Pancreas (tissue), 10 donors: ENCODE measurements around the gene VMAC. TPM values are rescaled to one million over a fixed set of nuclear protein-coding genes. Genes with fewer than 3 reads are reported as not detected.

ENCODE experiments used
- ATAC-seq, 4 donors: fragments of 200-7000 bp; cut with Tn5 transposase; one replicate each; pipeline versions ENCODE4 v1.8.0 to v1.9.1; 2020; ENCODE audit warnings: mild to moderate bottlenecking in 4 of 4, moderate library complexity in 4 of 4
- DNase-seq, 6 donors: peaks; one replicate each; pipeline ENCODE4 v3.0.0-alpha.2; 2020
- FAIRE-seq: peaks from 2 replicates; lab custom pipeline; 2012; peaks lifted over from hg19 to GRCh38; lab: Jason Lieb, UNC
- H3K27ac ChIP-seq, 4 donors: fragments of 200-600 bp; sonication (generic); 1 replicate in 3 of 4; 2 replicates in 1 of 4; pipeline versions ENCODE4 v1.5.0 to v1.8.0; 2020
- H3K27me3 ChIP-seq, 4 donors: fragments of 200-600 bp; one replicate each; pipeline ENCODE4 v1.8.0; 2021
- H3K36me3 ChIP-seq, 3 donors: fragments of 200-600 bp; sonication (generic) in 1 of 3; one replicate each; pipeline versions ENCODE4 v1.5.0 to v1.8.0; 2020 to 2021
- H3K4me1 ChIP-seq, 3 donors: fragments of 200-600 bp; one replicate each; pipeline ENCODE4 v1.8.0; 2021
- H3K4me3 ChIP-seq, 4 donors: fragments of 200-600 bp; sonication (generic) in 2 of 4; one replicate each; pipeline versions ENCODE4 v1.5.0 to v1.8.0; 2020 to 2021
- H3K9me3 ChIP-seq, 4 donors: fragments of 200-600 bp; one replicate each; pipeline ENCODE4 v1.8.0; 2021
- CTCF ChIP-seq, 4 donors: fragments of 200-600 bp; sonication (generic) in 3 of 4; IDR thresholded peaks; one replicate each; pipeline versions ENCODE4 v1.5.0 to v1.8.0; 2021; ENCODE audit warnings: antibody characterized with exemption in 4 of 4
- WGBS, 2 donors: extraction: QIAGEN DNeasy Blood & Tissue Kit; methylation state at CpG; one replicate each; pipeline ENCODE4 v1.1.7; 2013; 5-methylcytosine and 5-hydroxymethylcytosine counted together
- intact Hi-C, 3 donors: fragments of 100-400 bp; cut with DNase I; formaldehyde crosslinking; loops; one replicate each; pipeline versions ENCODE4 v1.11.1 to v1.14.2; 2022
- polyA plus RNA-seq, 2 donors: library from polyadenylated mRNA; stranded (reverse); fragments of 200-250 nt; gene quantifications; one replicate each; pipeline ENCODE4 v1.2.3, GENCODE V29; 2013
- total RNA-seq, 6 donors: library from RNA; stranded (reverse); fragmentation: NEBNext Ultra II Directional in 4 of 6; extraction: Animal tissue kit (Norgen Biotek cat#: 25700) in 4 of 6; gene quantifications; one replicate each; pipeline versions ENCODE4 v1.2.1 to v1.2.4, GENCODE V29; 2021 to 2023
- donor health status: healthy with polysubstance abuse.
- donor health status: DM: no; HTN: no; CAD: no; lungs with moderate emphysema.
- donor health status: DM: no; HTN: no; CAD: no.
- donor health status: control.
- donor health status: control.
- donor health status: Bipolar disorder and iron deficiency.
- donor health status: DM: yes; HTN: yes; CAD: no.
- donor health status: DM: no; HTN: no; CAD: no.
- donor health status: DM: no; HTN: no; CAD: no.
- donor health status: DM: yes; HTN: yes; CAD: no.

VMAC gene
- total and polyA plus RNA-seq, 8 donors, result 2.9 to 10.1 (median 4.6) TPM

GRCh38 chr19:5905114-5905778, 574 bp downstream of the VMAC start:
- Histone ChIP-seq H3K36me3 (no peaks in the 10 kb centered on the region), H3K27ac (peak overlapping the region; percentile 19 to 78 (median 62)), H3K9me3 (no peaks in the 10 kb centered on the region), H3K4me1 (peaks cover 4 to 13% (median 6%) of the 10 kb centered on the region in 3 donors), H3K27me3 (no peaks in the 10 kb centered on the region), H3K4me3 (peak overlapping the region; percentile 60 to 92 (median 68))
- WGBS, 2 donors, result 30 to 34% methylated on average over 31 of the region's 31 CpGs
- intact Hi-C loops, result no loop called here
- TF ChIP-seq CTCF (IDR thresholded peaks at IDR 0.05), result no peak
- FAIRE-seq (no peak), DNase-seq (peak in 1 of 6 donors; percentile 42), ATAC-seq (no peak)

GRCh38 chr19:5907241-5907640, 2.6 kb downstream of the VMAC start:
- Histone ChIP-seq H3K4me1 (peaks cover 4 to 13% (median 6%) of the 10 kb centered on the region in 3 donors), H3K9me3 (no peaks in the 10 kb centered on the region), H3K27me3 (no peaks in the 10 kb centered on the region), H3K4me3 (no peak overlapping the region), H3K36me3 (no peaks in the 10 kb centered on the region), H3K27ac (no peak overlapping the region)
- no peak for FAIRE-seq
- intact Hi-C loops, result no loop called here
- WGBS, 2 donors, result 69 to 84% methylated on average over 5 of the region's 5 CpGs
- no peak for ATAC-seq
- DNase-seq, result peak in 1 of 6 donors; percentile 10
- no peak for TF ChIP-seq CTCF (IDR thresholded peaks at IDR 0.05)

- H3K36me3 ChIP-seq, result no peaks in the 10 kb centered on the region
- intact Hi-C loops, result no loop called here
- DNase-seq (peak in 1 of 6 donors; percentile 11), FAIRE-seq (no peak), ATAC-seq (no peak)
- H3K9me3 ChIP-seq, result no peaks in the 10 kb centered on the region
- no peaks in the 10 kb centered on the region for H3K27me3 ChIP-seq
- TF ChIP-seq CTCF (IDR thresholded peaks at IDR 0.05), result no peak
- H3K27ac ChIP-seq, result no peak overlapping the region
- WGBS, 2 donors, result 72 to 75% methylated on average over 14 of the region's 14 CpGs
- peaks cover 0 to 8% (median 6%) of the 10 kb centered on the region in 3 donors for H3K4me1 ChIP-seq
- H3K4me3 ChIP-seq, result no peak overlapping the region
Observed at GRCh38 chr19:5908773-5909442, 4.2 kb downstream of the VMAC start.

- intact Hi-C loops, result no loop called here
- no peak overlapping the region for H3K27ac ChIP-seq
Observed at GRCh38 chr19:5910638-5910907, 5.9 kb downstream of the VMAC start.

More at GRCh38 chr19:5910638-5910907, 5.9 kb downstream of the VMAC start:
- Histone ChIP-seq H3K4me3 (no peak overlapping the region), H3K4me1 (peaks cover 0 to 5% (median 5%) of the 10 kb centered on the region in 3 donors), H3K36me3 (no peaks in the 10 kb centered on the region), H3K9me3 (no peaks in the 10 kb centered on the region), H3K27me3 (no peaks in the 10 kb centered on the region)
- WGBS, 2 donors, result 83 to 88% methylated on average over 1 of the region's 1 CpG
- FAIRE-seq (no peak), DNase-seq (no peak), ATAC-seq (no peak)
- TF ChIP-seq CTCF (IDR thresholded peaks at IDR 0.05), result no peak
